Ovary (tissue), 3 donors: ENCODE data around the gene NEMP2.

Experiments used
- CTCF ChIP-seq, 3 donors: fragments of 450-650 bp in 2 of 3; fragments of 200-600 bp in 1 of 3; IDR thresholded peaks; one replicate each; pipeline versions ENCODE4 v1.5.1 to v1.8.0; 2016 to 2022; ENCODE audit warnings: antibody characterized with exemption in 3 of 3, mild to moderate bottlenecking in 1 of 3
- EP300 ChIP-seq: sonication (generic); formaldehyde crosslinking; IDR thresholded peaks from one replicate; pipeline ENCODE4 v1.6.1; 2017; ENCODE audit warnings: antibody characterized with exemption
- POLR2A ChIP-seq: fragments of 450-650 bp; IDR thresholded peaks from one replicate; pipeline ENCODE4 v1.6.1; 2017; ENCODE audit warnings: antibody characterized with exemption, mild to moderate bottlenecking, moderate library complexity
- donor health status: DM: no; HTN: no; CAD: no.

DNA sequence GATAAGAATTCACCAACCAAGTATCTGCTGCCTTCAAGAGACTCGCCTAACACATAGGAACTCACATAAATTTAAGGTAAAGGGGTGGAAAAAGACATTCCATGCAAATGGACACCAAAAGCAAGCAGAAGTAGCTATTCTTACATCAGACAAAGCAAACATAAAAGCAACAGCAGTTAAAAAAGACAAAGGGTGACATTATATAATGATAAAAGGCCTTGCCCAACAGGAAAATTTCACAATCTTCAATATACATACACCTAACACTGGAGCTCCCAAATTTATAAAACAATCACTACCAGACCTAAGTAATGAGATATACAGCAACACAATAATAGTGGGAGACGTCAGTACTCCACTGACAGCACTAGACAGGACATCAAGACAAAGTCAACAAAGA, 41.4 kb downstream of the NEMP2 start:
- TF ChIP-seq POLR2A (no peak), CTCF (IDR thresholded peaks at IDR 0.05) (no peak), EP300 (no peak)
